Gastroesophageal sphincter (tissue), 3 donors: ENCODE data around the gene CADM1.

Source experiments
- POLR2A ChIP-seq, 2 donors: fragments of 450-650 bp; IDR thresholded peaks; one replicate each; pipeline ENCODE4 v1.6.1; 2017; ENCODE audit warnings: antibody characterized with exemption in 2 of 2, mild to moderate bottlenecking in 2 of 2, moderate library complexity in 1 of 2
- TF ChIP-seq, protein P1 (sequence below), 4 experiments: fragments of 200-600 bp in 2 of 4; fragments of 450-650 bp in 2 of 4; sonication (generic) in 1 of 4; IDR thresholded peaks; one replicate each; pipeline ENCODE4 v1.5.1; 2017 to 2019; ENCODE audit warnings: antibody characterized with exemption in 4 of 4, mild to moderate bottlenecking in 2 of 4, moderate library complexity in 2 of 4

DNA sequence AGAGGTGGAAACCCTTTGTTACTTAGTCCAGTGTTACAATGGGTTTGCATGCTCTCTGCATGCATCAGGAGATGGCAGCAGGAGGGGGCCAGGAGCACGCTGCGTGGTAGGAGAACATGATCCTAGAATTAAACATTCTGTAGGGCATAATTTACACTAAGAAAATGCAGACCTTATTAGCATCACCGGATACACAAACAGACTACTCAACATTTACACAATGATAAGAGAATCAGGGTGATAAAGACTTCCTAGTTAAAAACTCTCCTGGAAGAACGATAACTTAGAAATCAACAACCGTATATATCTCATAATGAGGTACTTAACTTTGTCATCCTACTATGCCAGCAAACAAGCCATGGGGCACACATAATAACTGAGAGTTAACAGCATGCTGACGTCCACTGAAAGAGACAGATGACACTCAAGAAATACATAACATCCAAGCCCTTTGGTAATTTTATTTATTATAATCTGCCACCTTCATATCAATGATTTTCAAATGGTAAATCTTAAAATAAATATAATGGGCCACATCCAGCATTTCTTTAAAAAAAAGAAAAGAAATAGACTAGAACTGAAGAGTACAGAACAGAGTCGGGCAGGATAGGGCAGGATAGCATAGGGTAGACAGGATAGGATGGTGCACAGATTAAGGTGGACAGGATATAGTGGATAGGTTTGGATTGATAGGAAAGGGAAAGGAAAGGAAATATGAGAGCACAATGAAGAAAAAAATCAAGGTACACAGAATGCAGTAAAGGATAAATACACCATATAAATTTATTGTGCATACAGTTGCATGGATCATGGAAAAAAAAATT is 27.5 kb downstream of the CADM1 start:
- TF ChIP-seq, protein P1, sequence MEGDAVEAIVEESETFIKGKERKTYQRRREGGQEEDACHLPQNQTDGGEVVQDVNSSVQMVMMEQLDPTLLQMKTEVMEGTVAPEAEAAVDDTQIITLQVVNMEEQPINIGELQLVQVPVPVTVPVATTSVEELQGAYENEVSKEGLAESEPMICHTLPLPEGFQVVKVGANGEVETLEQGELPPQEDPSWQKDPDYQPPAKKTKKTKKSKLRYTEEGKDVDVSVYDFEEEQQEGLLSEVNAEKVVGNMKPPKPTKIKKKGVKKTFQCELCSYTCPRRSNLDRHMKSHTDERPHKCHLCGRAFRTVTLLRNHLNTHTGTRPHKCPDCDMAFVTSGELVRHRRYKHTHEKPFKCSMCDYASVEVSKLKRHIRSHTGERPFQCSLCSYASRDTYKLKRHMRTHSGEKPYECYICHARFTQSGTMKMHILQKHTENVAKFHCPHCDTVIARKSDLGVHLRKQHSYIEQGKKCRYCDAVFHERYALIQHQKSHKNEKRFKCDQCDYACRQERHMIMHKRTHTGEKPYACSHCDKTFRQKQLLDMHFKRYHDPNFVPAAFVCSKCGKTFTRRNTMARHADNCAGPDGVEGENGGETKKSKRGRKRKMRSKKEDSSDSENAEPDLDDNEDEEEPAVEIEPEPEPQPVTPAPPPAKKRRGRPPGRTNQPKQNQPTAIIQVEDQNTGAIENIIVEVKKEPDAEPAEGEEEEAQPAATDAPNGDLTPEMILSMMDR (IDR thresholded peaks at IDR 0.05), result no peak
- TF ChIP-seq POLR2A (IDR thresholded peaks at IDR 0.05), result no peak
